Testis (tissue), 3 donors: ENCODE results near the gene GPC6. TPM values are rescaled to one million over a fixed set of nuclear protein-coding genes. Genes with fewer than 3 reads are reported as not detected.

Experiments used
- DNase-seq: peaks from one replicate; pipeline ENCODE4 v3.0.0-alpha.2; 2019
- H3K27ac ChIP-seq, 2 donors: fragments of 200-600 bp; sonication (generic); one replicate each; pipeline ENCODE4 v1.5.1; 2019
- H3K27me3 ChIP-seq: fragments of 200-600 bp; sonication (generic); one replicate; pipeline ENCODE4 v1.5.1; 2019
- H3K36me3 ChIP-seq: fragments of 200-600 bp; sonication (generic); one replicate; pipeline ENCODE4 v1.5.1; 2017; ENCODE audit warnings: low read depth; ENCODE audit errors: missing control alignments
- H3K4me1 ChIP-seq: fragments of 200-600 bp; sonication (generic); one replicate; pipeline ENCODE4 v1.5.1; 2019
- H3K4me3 ChIP-seq, 2 donors: fragments of 200-600 bp; sonication (generic); one replicate each; pipeline ENCODE4 v1.5.1; 2017 to 2019
- H3K9me3 ChIP-seq: fragments of 200-600 bp; sonication (generic); one replicate; pipeline ENCODE4 v1.5.1; 2017
- POLR2A ChIP-seq: fragments of 450-650 bp; IDR thresholded peaks from one replicate; pipeline ENCODE4 v1.6.1; 2017; ENCODE audit warnings: antibody characterized with exemption, mild to moderate bottlenecking, moderate library complexity
- WGBS, 2 donors: methylation state at CpG; one replicate each; pipeline ENCODE4 v1.1.5; 2018; 5-methylcytosine and 5-hydroxymethylcytosine counted together
- intact Hi-C: fragments of 100-400 bp; cut with DNase I; formaldehyde crosslinking; loops from one replicate; pipeline ENCODE4 v1.15.1; 2023; ENCODE audit warnings: low total_unique reads
- polyA plus RNA-seq: library from polyadenylated mRNA; stranded (reverse); fragments of 350-450 nt; fragmentation: Illumina TruSeq; extraction: RNeasy Lipid Tissue Mini Kit (QIAGEN cat#74804); gene quantifications from one replicate; pipeline ENCODE4 v1.2.3, GENCODE V29; 2014; ENCODE audit warnings: low read depth, low replicate concordance; ENCODE audit not compliant: insufficient read depth
- total RNA-seq, 2 donors: library from RNA; depleted of rRNA; stranded (reverse); fragments of >200 nt; gene quantifications; one replicate each; pipeline ENCODE4 v1.2.3, GENCODE V29; 2016
- TF ChIP-seq, protein P1 (sequence below), 3 experiments: fragments of 450-650 bp in 2 of 3; fragments of 200-600 bp in 1 of 3; sonication (generic) in 1 of 3; IDR thresholded peaks; one replicate each; pipeline ENCODE4 v1.5.1; 2016 to 2019; ENCODE audit warnings: antibody characterized with exemption in 3 of 3, mild to moderate bottlenecking in 2 of 3, moderate library complexity in 1 of 3

Gene GPC6
- total and polyA plus RNA-seq, 3 donors from 2014 or later, result 2.2 to 6.9 (median 4.3) TPM

DNA sequence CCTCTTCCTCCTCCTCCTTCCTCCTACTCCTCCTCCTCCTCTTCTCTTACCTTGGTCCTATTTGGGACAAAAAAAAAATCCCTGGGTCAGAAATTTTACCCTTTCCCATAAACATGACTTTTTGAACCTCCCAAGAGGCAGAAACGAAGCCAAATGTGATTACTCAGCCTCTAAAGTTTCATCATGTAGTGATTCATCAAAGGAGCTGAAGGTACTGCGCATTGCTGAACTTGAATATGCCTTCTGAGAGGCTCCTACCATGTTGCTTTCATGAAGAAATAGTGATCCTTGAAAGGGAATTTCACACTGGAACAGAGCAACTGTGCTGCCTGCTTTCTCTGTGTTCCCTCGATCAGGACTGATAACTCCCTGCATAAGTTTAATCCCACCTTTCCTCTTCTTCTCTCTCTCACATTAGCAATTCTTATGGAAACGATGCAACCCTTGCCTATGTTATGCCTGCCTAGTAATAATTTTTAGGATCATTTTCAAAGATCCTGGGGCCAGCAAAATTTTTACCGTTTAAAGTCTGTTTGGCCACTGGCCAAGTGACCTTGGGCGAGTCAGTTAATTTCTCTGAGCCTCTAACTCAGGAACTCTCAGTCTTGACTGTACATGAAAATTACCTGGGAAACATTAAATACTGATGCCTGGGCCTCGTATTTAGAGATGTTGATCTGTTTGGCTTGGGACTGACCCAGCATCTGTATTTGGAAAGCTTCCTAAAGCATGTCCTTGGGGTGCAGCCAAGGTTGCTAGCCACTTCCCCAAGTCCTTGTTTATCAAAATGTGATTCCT is 1103.3 kb downstream of the GPC6 start:
- DNase-seq, result no peak
- H3K36me3 ChIP-seq, result no peaks in the 10 kb centered on the region
- peaks cover 7% of the 10 kb centered on the region for H3K4me1 ChIP-seq
- TF ChIP-seq POLR2A, result no peak
- TF ChIP-seq, protein P1, sequence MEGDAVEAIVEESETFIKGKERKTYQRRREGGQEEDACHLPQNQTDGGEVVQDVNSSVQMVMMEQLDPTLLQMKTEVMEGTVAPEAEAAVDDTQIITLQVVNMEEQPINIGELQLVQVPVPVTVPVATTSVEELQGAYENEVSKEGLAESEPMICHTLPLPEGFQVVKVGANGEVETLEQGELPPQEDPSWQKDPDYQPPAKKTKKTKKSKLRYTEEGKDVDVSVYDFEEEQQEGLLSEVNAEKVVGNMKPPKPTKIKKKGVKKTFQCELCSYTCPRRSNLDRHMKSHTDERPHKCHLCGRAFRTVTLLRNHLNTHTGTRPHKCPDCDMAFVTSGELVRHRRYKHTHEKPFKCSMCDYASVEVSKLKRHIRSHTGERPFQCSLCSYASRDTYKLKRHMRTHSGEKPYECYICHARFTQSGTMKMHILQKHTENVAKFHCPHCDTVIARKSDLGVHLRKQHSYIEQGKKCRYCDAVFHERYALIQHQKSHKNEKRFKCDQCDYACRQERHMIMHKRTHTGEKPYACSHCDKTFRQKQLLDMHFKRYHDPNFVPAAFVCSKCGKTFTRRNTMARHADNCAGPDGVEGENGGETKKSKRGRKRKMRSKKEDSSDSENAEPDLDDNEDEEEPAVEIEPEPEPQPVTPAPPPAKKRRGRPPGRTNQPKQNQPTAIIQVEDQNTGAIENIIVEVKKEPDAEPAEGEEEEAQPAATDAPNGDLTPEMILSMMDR (IDR thresholded peaks at IDR 0.05), result no peak
- intact Hi-C loops, result no loop called here
- no peaks in the 10 kb centered on the region for H3K27me3 ChIP-seq
- WGBS, 2 donors, result 29 to 36% methylated on average over 7 of the region's 7 CpGs
- no peaks in the 10 kb centered on the region for H3K9me3 ChIP-seq
- H3K27ac ChIP-seq, result no peak overlapping the region
- H3K4me3 ChIP-seq, result no peak overlapping the region

DNA sequence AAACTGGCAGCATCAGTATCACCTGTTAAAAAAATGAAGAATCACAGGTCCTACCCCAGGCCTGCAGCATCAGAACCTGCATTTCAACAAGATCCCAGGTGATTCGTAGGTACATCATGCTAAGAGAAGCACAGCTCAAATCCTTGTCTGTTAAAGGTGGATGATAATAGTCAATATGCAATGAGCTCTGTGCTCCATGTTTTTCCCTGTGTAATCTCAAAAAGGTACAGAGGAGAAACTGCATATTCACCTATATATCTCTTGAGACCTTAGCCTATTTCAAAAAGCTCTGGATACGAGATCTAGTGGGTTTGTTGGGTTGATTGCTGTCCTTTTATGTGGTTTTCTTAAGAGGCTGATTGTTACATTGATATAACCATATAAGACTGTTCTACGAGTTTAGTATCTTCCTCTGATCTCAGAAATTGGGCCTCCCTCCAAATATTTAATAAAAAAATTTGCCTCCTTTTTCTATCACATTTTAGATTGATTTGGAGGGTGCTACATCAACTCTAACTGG is 1104.0 kb downstream of the GPC6 start:
- TF ChIP-seq, protein P1 (IDR thresholded peaks at IDR 0.05), result no peak
- TF ChIP-seq POLR2A, result no peak
- intact Hi-C loops, result no loop called here
- peaks cover 3% of the 10 kb centered on the region for H3K4me1 ChIP-seq
- DNase-seq, result no peak
- H3K27me3 ChIP-seq, result no peaks in the 10 kb centered on the region
- H3K27ac ChIP-seq, result no peak overlapping the region
- H3K4me3 ChIP-seq, result no peak overlapping the region
- H3K9me3 ChIP-seq, result no peaks in the 10 kb centered on the region
- no peaks in the 10 kb centered on the region for H3K36me3 ChIP-seq
- WGBS, 2 donors, result 84 to 89% methylated on average over 3 of the region's 3 CpGs

DNA sequence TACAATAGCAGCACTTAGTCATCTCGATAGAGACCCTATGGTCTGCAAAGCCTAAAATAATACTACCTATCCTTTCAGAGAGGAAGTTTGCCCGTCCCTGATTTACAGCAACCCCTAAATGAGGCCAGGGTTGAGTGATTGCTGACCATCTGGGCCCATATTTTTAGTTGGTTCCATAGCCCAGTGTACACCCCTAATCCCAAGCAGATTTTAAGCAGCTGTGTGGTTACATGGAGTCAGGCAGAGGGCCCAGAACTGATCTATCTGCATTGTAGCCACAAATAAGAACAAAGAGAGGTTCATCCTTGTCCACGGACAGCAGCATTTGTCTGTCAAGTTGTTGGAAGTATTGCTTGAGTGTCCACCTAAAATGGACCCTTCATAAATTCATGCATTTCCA is 1104.7 kb downstream of the GPC6 start:
- Histone ChIP-seq H3K36me3 (no peaks in the 10 kb centered on the region), H3K27ac (no peak overlapping the region), H3K4me1 (no peaks in the 10 kb centered on the region), H3K4me3 (no peak overlapping the region), H3K9me3 (no peaks in the 10 kb centered on the region), H3K27me3 (no peaks in the 10 kb centered on the region)
- intact Hi-C loops, result no loop called here
- no peak for DNase-seq
- TF ChIP-seq, protein P1 (IDR thresholded peaks at IDR 0.05), result no peak
- TF ChIP-seq POLR2A, result no peak
- 85 to 94% methylated on average over 3 of the region's 3 CpGs for WGBS, 2 donors

DNA sequence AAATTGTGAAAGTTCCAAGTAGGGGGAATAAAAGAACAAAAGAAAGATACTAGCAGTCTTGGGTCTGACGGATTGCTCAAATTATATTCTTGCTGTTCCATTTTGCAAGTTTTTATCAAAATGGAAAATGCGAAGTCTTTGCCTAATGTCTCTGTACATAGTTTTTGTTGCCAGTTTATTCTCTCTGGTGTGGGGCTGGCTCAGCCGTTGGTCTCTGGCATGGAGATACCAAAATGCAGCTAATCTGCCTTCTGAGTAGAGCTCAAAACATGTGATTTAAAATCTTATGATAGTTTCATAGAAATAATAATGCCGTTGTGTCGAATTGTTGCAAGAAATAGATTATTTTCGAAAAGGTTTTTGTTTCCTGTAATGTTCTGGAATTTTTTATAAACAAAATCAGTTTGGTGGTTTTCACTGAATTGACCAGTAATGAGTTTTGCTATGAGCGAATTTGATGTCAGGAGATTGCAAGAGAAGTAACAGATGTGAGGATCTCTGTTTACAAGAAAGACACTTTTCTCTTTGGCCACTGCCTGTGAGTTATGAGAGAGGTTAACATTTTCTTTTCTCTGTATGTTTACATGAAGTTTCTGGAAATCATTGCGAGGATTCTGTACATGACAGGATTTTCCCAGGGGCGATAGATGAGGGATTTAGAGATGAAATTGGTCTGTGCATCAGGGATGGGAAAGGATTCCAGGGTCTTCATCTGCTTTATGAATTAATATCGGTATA is 1105.9 kb downstream of the GPC6 start:
- no peak overlapping the region for H3K27ac ChIP-seq
- no peaks in the 10 kb centered on the region for H3K36me3 ChIP-seq
- DNase-seq, result no peak
- H3K4me3 ChIP-seq, result no peak overlapping the region
- no peaks in the 10 kb centered on the region for H3K9me3 ChIP-seq
- TF ChIP-seq, protein P1 (IDR thresholded peaks at IDR 0.05), result no peak
- no peak for TF ChIP-seq POLR2A
- WGBS, 2 donors, result 73 to 78% methylated on average over 10 of the region's 10 CpGs
- no peaks in the 10 kb centered on the region for H3K4me1 ChIP-seq
- H3K27me3 ChIP-seq, result no peaks in the 10 kb centered on the region
- intact Hi-C loops, result no loop called here
